GM18907 (cell line): ENCODE results near the gene CALHM1.
"Not testable (repeated sequence)": the region's sequence is repeated elsewhere in the genome, so short reads cannot be mapped to it uniquely, and the experiment has no call there.

ENCODE experiments used
- ATAC-seq: cut with Tn5 transposase; IDR thresholded peaks from one replicate; pipeline ENCODE4 v1.9.1; 2021; ENCODE audit warnings: mild to moderate bottlenecking, moderate library complexity; ENCODE audit not compliant: unreplicated experiment

The CALHM1 gene

GRCh38 chr10:103458720-103459119, at the start of gene CALHM1:
Gene CALHM1 (minus strand): TSS chr10:103458900. CDS start chr10:103458751, 149 bp downstream.
- peak; percentile 79 for ATAC-seq

- ATAC-seq, result no peak
These were observed 48.8 kb upstream of the CALHM1 start for GRCh38 chr10:103507235-103508191.

GRCh38 chr10:103506061-103506460, 47.4 kb upstream of the CALHM1 start:
- ATAC-seq, result no peak

- ATAC-seq, result no peak
These were observed 45.6 kb upstream of the CALHM1 start for GRCh38 chr10:103504181-103504783.

- ATAC-seq, result not testable (repeated sequence)
These were observed 45.1 kb upstream of the CALHM1 start for GRCh38 chr10:103503777-103504176.

- ATAC-seq, result no peak
These were observed 44.4 kb upstream of the CALHM1 start for GRCh38 chr10:103502849-103503660.

- no peak for ATAC-seq
These were observed 42.5 kb upstream of the CALHM1 start for GRCh38 chr10:103501186-103501585.

GRCh38 chr10:103500481-103500880, 41.8 kb upstream of the CALHM1 start:
- ATAC-seq, result no peak

GRCh38 chr10:103499881-103500280, 41.2 kb upstream of the CALHM1 start:
- no peak for ATAC-seq

- ATAC-seq, result no peak
These were observed 40.4 kb upstream of the CALHM1 start for GRCh38 chr10:103498936-103499638.

- ATAC-seq, result no peak
These were observed 38.6 kb upstream of the CALHM1 start for GRCh38 chr10:103497161-103497915.

- no peak for ATAC-seq
These were observed 36.6 kb upstream of the CALHM1 start for GRCh38 chr10:103495321-103495720.

GRCh38 chr10:103493916-103494877, 35.5 kb upstream of the CALHM1 start:
- no peak for ATAC-seq

GRCh38 chr10:103493362-103493915, 34.7 kb upstream of the CALHM1 start, which contains the start of gene NEURL1:
Gene NEURL1 (plus strand): TSS chr10:103493705. CDS start chr10:103494388, 683 bp downstream.
- ATAC-seq, result no peak

GRCh38 chr10:103492655-103493261, 34.1 kb upstream of the CALHM1 start:
- ATAC-seq, result no peak

- no peak for ATAC-seq
These were observed 33.1 kb upstream of the CALHM1 start for GRCh38 chr10:103491729-103492364.

GRCh38 chr10:103490986-103491314, 32.2 kb upstream of the CALHM1 start:
- peak; percentile 22 for ATAC-seq

GRCh38 chr10:103487410-103487708, 28.7 kb upstream of the CALHM1 start:
- ATAC-seq, result no peak
